GM12864 (cell line): ENCODE measurements around the gene C2CD4D.

Experiments
- DNase-seq: peaks from one replicate; pipeline ENCODE4 v3.0.0-alpha.2; 2011; ENCODE audit warnings: low read depth
- H3K4me3 ChIP-seq: 2 replicates; pipeline ENCODE4 v1.5.1; 2011; ENCODE audit warnings: mild to moderate bottlenecking, low read depth, low read length, control low read depth
- TF ChIP-seq, protein P1 (sequence below): IDR thresholded peaks from 2 replicates; pipeline ENCODE4 v1.5.1; 2011; ENCODE audit warnings: low read depth, mild to moderate bottlenecking, moderate library complexity, low read length, control low read depth, inconsistent platforms; ENCODE audit errors: missing control alignments

Gene C2CD4D

DNA sequence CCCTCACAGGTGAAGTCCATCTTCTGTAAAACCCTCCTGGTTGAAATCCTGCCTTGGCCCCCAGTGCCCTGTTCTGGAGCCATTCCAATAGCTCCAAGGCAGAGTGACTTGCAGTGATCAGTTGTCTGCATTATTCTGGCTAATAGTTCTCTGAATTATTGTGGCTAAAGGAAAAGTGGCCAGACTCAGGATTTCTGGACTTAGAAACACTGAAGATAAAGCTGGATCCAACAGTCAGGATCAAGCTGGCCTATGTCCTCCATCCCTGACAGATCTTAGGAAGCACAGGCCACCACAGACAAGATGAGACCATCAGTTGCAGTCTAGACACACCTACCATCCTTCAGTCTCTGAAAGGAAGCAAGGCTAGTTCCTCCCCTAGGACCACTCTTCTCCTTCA lies 801 bp upstream of the C2CD4D start:
- H3K4me3 ChIP-seq = no peak overlapping the region
- no peak for DNase-seq
- TF ChIP-seq, protein P1, sequence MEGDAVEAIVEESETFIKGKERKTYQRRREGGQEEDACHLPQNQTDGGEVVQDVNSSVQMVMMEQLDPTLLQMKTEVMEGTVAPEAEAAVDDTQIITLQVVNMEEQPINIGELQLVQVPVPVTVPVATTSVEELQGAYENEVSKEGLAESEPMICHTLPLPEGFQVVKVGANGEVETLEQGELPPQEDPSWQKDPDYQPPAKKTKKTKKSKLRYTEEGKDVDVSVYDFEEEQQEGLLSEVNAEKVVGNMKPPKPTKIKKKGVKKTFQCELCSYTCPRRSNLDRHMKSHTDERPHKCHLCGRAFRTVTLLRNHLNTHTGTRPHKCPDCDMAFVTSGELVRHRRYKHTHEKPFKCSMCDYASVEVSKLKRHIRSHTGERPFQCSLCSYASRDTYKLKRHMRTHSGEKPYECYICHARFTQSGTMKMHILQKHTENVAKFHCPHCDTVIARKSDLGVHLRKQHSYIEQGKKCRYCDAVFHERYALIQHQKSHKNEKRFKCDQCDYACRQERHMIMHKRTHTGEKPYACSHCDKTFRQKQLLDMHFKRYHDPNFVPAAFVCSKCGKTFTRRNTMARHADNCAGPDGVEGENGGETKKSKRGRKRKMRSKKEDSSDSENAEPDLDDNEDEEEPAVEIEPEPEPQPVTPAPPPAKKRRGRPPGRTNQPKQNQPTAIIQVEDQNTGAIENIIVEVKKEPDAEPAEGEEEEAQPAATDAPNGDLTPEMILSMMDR = no peak

DNA sequence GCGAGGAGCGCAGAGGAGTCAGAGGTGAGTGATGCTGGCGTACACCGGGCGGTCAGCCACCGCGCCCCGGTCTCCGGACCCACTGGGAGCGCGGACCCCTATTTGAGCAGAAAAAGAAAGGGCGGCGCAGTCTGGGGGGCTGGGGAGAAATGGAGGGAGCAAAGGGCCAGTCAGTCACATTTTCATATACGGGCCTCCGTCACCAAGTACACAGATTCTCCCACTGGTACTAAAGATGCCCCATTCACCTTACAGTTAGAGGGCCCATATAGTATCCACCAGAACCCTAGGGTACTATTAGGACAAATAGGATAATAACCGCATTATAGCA lies 573 bp downstream of the C2CD4D start:
- TF ChIP-seq, protein P1 = no peak
- H3K4me3 ChIP-seq = peak overlapping the region; percentile 44
- DNase-seq = no peak

DNA sequence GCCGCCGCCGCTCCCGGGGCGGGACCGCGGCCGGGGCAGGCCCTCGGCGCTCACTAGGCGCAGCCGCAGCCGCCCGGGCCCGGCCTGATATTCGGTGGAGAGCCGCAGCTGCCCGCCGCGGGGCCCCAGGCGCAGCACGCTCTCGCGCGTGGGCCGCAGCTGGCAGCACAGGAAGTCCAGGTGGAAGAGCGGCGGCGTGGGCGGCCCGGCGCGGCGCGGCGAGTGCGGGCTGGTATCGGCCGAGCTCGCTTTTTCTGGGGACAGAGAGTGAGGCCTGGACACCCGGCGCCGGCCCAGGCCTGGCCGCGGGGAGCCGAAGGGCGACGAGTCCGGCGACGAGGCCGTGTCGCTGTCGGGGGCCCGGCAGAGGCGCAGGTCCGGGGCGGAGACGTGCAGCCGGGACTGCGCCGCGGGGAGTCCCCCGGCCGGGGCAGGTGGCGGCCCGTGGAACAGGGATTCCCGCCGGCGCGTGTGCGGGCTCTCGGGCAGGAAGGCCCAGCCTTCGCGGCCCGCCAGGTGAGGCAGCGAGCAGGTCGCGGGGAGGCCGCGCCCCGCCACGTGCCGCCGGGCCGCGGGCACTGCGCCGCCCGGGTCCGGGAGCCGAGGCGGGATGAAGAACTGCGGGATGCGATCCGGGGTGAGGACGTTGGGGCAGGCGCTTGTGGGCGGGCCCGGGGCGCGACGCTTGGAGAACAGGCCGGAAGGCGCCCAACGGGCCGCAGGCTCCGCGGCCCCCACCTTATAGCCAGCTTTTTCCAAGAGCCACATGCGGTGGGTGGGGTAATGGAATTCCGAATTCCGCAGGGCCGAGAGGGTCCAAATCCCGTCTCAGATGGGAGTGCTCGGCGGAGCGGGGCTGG lies 1.2 kb downstream of the C2CD4D start:
- no peak for DNase-seq
- TF ChIP-seq, protein P1 = no peak
- H3K4me3 ChIP-seq = peak overlapping the region; percentile 44

DNA sequence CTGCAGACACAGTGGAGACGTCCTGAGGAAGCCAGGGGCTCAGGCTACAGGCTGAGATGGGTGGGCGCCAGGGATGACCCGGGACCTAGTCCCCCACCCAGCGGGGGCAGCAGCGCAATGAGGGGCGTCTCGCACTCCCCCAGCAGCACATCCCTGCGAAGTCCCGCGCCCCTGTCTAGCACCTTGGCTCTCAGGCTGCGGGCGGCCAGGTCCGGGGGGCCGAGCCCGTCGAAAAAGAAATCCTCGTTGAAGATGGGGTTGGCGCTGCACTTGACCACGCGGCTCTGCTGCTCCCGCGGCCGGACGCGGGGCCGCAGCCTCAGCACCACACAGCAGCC lies 1.8 kb downstream of the C2CD4D start:
- TF ChIP-seq, protein P1 = no peak
- no peak for DNase-seq
- no peak overlapping the region; the same call in 1 of the 2 replicates for H3K4me3 ChIP-seq

DNA sequence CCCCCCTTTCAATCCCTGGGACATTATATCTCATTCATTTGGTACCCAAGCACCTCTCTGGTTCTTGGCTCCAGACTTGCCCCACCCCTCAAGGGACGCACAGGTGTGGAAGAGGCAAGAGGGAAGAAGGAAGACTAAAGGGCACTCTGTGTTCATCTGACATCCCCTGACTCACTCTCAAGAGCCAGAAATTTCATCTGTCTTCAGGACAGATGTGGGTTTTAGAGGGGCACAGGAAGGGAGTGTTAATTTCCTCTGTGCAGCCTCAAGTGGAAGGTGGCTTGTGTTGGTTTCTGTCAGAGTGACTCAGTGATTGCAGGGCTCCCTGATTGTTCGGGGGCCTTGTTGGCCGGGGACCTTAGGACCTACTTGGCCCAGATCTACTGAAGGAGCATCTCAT lies 2.4 kb downstream of the C2CD4D start:
- TF ChIP-seq, protein P1 = no peak
- H3K4me3 ChIP-seq = no peak overlapping the region
- DNase-seq = no peak

DNA sequence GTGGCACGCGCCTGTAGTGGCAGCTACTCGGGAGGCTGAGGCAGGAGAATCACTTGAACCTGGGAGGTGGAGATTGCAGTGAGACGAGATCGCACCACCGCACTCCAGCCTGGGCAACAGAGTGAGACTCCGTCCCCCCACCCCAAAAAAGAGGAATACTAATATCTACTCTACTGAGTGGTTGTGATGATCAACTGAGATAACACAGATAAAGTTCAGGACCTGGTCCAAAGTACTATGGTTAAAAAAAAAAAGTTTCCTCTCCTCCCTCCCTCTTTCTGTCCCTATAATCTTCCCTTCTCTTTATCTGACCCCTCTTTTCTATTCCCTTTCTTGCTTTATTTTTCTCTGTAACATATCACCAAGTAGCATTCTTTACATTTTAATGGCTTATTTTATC lies 4.0 kb downstream of the C2CD4D start:
- TF ChIP-seq, protein P1 = no peak
- DNase-seq = no peak
- H3K4me3 ChIP-seq = no peak overlapping the region

DNA sequence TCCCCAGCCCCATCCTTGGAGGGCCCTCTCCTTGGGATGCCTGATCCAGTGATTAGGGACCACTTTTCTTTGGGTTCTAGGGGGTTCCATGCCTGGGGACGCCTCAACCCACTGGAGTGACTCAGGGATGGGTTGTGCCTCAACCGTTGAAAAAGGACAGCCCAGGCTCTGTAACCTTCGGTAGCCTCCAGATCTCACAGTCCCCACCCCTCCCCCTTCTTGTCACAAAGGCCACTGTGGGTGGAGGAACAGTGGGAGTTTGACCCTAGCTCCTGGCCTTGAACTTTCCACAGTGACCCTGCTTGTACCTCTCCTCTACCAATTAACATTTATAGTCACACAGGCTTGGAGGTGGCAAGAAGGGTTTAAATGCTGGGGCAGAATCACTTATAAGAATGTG lies 5.4 kb downstream of the C2CD4D start:
- DNase-seq = no peak
- no peak overlapping the region for H3K4me3 ChIP-seq
- TF ChIP-seq, protein P1 = no peak
